Measurements from ENCODE around the gene CHAC1.

GRCh38 chr15:40909662-40910630 is 43.3 kb upstream of the CHAC1 start:
- TF ChIP-seq REST (IDR thresholded peaks at IDR 0.05; ENCODE audit: borderline replicate concordance in 1 of 2, low read depth in 1 of 2, low read length in 2 of 2) (no peak), KIAA2018 (CRISPR knock-in tag; IDR thresholded peaks at IDR 0.05; ENCODE audit: borderline replicate concordance) (no peak), USF2 (IDR thresholded peaks at IDR 0.05; ENCODE audit: low read depth, low read length) (no peak), USF2 (CRISPR knock-in tag; IDR thresholded peaks at IDR 0.05; ENCODE audit: borderline replicate concordance) (no peak), JUN (CRISPR knock-in tag; IDR thresholded peaks at IDR 0.05) (no peak)
